Fibroblast of villous mesenchyme (primary cell): ENCODE results near the gene DCLK1. TPM values are rescaled to one million over a fixed set of nuclear protein-coding genes. Genes with fewer than 3 reads are reported as not detected.

Source experiments
- DNase-seq: peaks from one replicate; pipeline ENCODE4 v3.0.0-alpha.2; 2010; ENCODE audit warnings: low read depth
- H3K4me3 ChIP-seq: 2 replicates; pipeline ENCODE4 v1.5.1; 2011; ENCODE audit warnings: low read depth, mild to moderate bottlenecking, low read length
- CTCF ChIP-seq: IDR thresholded peaks from 2 replicates; pipeline ENCODE4 v1.5.1; 2012; ENCODE audit warnings: low read depth, mild to moderate bottlenecking, low read length; ENCODE audit not compliant: insufficient read depth
- total RNA-seq: library from RNA; depleted of rRNA; stranded (reverse); fragments of >200 nt; gene quantifications from 2 replicates; pipeline ENCODE4 v1.2.3, GENCODE V29; 2012

DCLK1 gene
- total RNA-seq, 1 donor = 0.86 TPM

- no peak overlapping the region for H3K4me3 ChIP-seq
- DNase-seq = peak; percentile 51
- no peak for TF ChIP-seq CTCF
Observed at GRCh38 chr13:35930665-35931631, 200.2 kb downstream of the DCLK1 start.

- no peak for TF ChIP-seq CTCF
- H3K4me3 ChIP-seq = no peak overlapping the region
- DNase-seq = peak; percentile 78
Observed at GRCh38 chr13:35927567-35928021, 203.6 kb downstream of the DCLK1 start.

GRCh38 chr13:35926859-35927530 is 204.2 kb downstream of the DCLK1 start:
- TF ChIP-seq CTCF = no peak
- H3K4me3 ChIP-seq = no peak overlapping the region
- DNase-seq = peak; percentile 79

GRCh38 chr13:35925669-35926068 is 205.5 kb downstream of the DCLK1 start:
- DNase-seq = no peak
- no peak for TF ChIP-seq CTCF
- H3K4me3 ChIP-seq = no peak overlapping the region

- TF ChIP-seq CTCF = no peak
- no peak overlapping the region for H3K4me3 ChIP-seq
- peak; percentile 19 for DNase-seq
Observed at GRCh38 chr13:35923347-35923746, 207.8 kb downstream of the DCLK1 start.

- H3K4me3 ChIP-seq = no peak overlapping the region
- no peak for DNase-seq
- TF ChIP-seq CTCF = no peak
Observed at GRCh38 chr13:35920816-35921215, 210.4 kb downstream of the DCLK1 start.
